ENCODE data around the gene VAMP2. TPM values are rescaled to one million over a fixed set of nuclear protein-coding genes. Genes with fewer than 3 reads are reported as not detected.
A peak's percentile ranks its signal among the peaks of the same experiment; 100 is the strongest.

The VAMP2 gene
- total and polyA plus RNA-seq, 10 of the 15 experiments (the other 5 are each of a cell fraction or from before 2014, with no cell fraction given): 3.0 to 35.2 (median 25.0) TPM

DNA sequence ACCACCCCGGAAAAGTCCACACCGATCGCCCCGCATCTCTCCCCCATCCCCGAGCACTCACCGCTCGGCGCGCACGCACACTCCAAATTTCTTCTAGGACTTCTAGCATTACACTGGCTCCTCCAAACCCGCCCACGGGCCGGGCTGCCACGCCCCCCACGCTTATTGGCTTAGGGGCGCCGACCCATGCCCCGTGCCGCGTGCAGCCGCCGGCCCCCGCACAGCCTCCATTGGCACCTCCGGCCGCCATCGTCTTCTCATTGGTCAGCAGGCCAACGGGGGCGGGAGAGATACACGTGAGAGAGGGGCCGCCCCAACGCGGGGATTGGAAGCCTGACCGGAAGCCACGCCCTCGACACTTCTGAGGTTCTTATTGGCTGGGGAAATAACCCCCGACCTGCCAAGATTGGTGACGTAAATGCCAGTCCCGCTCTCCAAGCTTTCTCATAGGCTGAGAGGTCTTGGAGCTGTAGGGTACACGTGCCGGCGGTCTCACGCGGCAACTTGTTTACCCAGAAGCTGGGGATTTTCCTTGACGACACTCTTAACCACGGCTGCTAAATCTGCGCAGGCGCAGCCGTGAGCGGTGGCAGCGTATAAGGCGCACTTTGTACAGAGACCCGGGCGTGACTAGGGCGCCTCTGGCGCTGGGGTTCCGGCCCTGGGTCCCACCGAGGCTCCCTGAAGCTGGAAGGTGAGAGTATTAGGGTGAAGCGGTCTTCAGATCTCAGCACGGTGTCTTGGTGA, 6.3 kb downstream of the VAMP2 start (continued):
- TF ChIP-seq RAD21 (IDR thresholded peaks at IDR 0.05; ENCODE audit: insufficient read depth, low read depth, low read length): no peak
- TF ChIP-seq NFYA (IDR thresholded peaks at IDR 0.05; ENCODE audit: borderline replicate concordance, low read depth, low read length): peak; percentile 84
- TF ChIP-seq RCOR1 (conservative IDR thresholded peaks at IDR 0.05; ENCODE audit: low read depth, low read length): no peak
- TF ChIP-seq KDM1A (IDR thresholded peaks at IDR 0.05; ENCODE audit: borderline replicate concordance): no peak
- peak; percentile 98 for TF ChIP-seq SP1 (IDR thresholded peaks at IDR 0.05; ENCODE audit: low read depth, low read length)
- TF ChIP-seq, protein P1, sequence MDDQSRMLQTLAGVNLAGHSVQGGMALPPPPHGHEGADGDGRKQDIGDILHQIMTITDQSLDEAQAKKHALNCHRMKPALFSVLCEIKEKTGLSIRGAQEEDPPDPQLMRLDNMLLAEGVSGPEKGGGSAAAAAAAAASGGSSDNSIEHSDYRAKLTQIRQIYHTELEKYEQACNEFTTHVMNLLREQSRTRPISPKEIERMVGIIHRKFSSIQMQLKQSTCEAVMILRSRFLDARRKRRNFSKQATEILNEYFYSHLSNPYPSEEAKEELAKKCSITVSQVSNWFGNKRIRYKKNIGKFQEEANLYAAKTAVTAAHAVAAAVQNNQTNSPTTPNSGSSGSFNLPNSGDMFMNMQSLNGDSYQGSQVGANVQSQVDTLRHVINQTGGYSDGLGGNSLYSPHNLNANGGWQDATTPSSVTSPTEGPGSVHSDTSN (IDR thresholded peaks at IDR 0.05; ENCODE audit: insufficient replicate concordance, low read depth, low read length): peak; percentile 93
- TF ChIP-seq POU2F2 (IDR thresholded peaks at IDR 0.05; ENCODE audit: borderline replicate concordance, low read depth, low read length): peak; percentile 95
- TF ChIP-seq ZNF384 (IDR thresholded peaks at IDR 0.05; ENCODE audit: borderline replicate concordance, low read depth, low read length): no peak
- TF ChIP-seq SUZ12 (IDR thresholded peaks at IDR 0.05; ENCODE audit: unreplicated experiment): no peak
- TF ChIP-seq ZNF274 (IDR thresholded peaks at IDR 0.05; ENCODE audit: insufficient read depth, insufficient read length): no peak
- peak; percentile 97 for TF ChIP-seq NBN (IDR thresholded peaks at IDR 0.05)
- no peak for TF ChIP-seq EED (IDR thresholded peaks at IDR 0.05; ENCODE audit: low read depth)
- no peak; the same call in none of the 2 replicates for TF ChIP-seq SIN3A (IDR thresholded peaks at IDR 0.05; ENCODE audit: low read depth, low read length)
- TF ChIP-seq RB1 (IDR thresholded peaks at IDR 0.05; ENCODE audit: borderline replicate concordance): no peak
- TF ChIP-seq, protein P2, sequence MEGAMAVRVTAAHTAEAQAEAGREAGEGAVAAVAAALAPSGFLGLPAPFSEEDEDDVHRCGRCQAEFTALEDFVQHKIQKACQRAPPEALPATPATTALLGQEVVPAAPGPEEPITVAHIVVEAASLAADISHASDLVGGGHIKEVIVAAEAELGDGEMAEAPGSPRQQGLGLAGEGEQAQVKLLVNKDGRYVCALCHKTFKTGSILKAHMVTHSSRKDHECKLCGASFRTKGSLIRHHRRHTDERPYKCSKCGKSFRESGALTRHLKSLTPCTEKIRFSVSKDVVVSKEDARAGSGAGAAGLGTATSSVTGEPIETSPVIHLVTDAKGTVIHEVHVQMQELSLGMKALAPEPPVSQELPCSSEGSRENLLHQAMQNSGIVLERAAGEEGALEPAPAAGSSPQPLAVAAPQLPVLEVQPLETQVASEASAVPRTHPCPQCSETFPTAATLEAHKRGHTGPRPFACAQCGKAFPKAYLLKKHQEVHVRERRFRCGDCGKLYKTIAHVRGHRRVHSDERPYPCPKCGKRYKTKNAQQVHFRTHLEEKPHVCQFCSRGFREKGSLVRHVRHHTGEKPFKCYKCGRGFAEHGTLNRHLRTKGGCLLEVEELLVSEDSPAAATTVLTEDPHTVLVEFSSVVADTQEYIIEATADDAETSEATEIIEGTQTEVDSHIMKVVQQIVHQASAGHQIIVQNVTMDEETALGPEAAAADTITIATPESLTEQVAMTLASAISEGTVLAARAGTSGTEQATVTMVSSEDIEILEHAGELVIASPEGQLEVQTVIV (IDR thresholded peaks at IDR 0.05; ENCODE audit: borderline replicate concordance, partially characterized antibody): peak; percentile 69
- TF ChIP-seq NR2C2 (IDR thresholded peaks at IDR 0.05; ENCODE audit: borderline replicate concordance, control insufficient read depth, insufficient read length, low read depth): no peak
- peak; percentile 84 for TF ChIP-seq ZBTB11 (CRISPR knock-in tag; IDR thresholded peaks at IDR 0.05)
- peak; percentile 84 for TF ChIP-seq YY1 (IDR thresholded peaks at IDR 0.05; ENCODE audit: low read depth, low read length)
- no peak for TF ChIP-seq MTA2 (IDR thresholded peaks at IDR 0.05; ENCODE audit: low read depth)
- TF ChIP-seq, protein P3, sequence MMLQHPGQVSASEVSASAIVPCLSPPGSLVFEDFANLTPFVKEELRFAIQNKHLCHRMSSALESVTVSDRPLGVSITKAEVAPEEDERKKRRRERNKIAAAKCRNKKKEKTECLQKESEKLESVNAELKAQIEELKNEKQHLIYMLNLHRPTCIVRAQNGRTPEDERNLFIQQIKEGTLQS (IDR thresholded peaks at IDR 0.05; ENCODE audit: borderline replicate concordance, extremely low read depth, low read depth, low read length): no peak
- no peak for TF ChIP-seq MTA3 (IDR thresholded peaks at IDR 0.05; ENCODE audit: borderline replicate concordance, low read length)
- TF ChIP-seq GATAD2B (conservative IDR thresholded peaks at IDR 0.05; ENCODE audit: low read depth): no peak
- no peak for TF ChIP-seq BRCA1 (IDR thresholded peaks at IDR 0.05; ENCODE audit: low read depth, low read length)
- TF ChIP-seq NR2F1 (conservative IDR thresholded peaks at IDR 0.05): peak; percentile 98

Measured in GM12878 (cell line).